ENCODE measurements around the gene TEN1.

DNA sequence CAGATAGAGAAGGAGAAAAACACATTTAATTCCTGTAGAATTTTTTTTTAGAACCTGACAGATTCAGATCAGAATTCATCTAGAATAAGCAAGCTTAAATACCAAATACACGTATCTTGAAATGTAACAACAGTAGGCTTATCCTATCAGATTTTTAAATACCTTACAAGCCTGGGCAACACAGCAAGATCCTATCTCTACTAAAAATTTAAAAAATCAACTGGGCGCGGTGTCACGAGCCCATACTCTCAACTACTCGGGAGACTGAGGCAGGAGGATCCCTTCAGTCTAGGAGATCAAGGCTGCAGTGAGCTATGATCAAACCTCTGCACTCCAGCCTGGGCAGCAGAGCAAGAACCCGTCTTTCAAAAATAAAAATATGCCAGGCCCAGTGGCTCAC lies 13.6 kb upstream of the TEN1 start:
- TF ChIP-seq, protein P1, sequence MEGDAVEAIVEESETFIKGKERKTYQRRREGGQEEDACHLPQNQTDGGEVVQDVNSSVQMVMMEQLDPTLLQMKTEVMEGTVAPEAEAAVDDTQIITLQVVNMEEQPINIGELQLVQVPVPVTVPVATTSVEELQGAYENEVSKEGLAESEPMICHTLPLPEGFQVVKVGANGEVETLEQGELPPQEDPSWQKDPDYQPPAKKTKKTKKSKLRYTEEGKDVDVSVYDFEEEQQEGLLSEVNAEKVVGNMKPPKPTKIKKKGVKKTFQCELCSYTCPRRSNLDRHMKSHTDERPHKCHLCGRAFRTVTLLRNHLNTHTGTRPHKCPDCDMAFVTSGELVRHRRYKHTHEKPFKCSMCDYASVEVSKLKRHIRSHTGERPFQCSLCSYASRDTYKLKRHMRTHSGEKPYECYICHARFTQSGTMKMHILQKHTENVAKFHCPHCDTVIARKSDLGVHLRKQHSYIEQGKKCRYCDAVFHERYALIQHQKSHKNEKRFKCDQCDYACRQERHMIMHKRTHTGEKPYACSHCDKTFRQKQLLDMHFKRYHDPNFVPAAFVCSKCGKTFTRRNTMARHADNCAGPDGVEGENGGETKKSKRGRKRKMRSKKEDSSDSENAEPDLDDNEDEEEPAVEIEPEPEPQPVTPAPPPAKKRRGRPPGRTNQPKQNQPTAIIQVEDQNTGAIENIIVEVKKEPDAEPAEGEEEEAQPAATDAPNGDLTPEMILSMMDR (IDR thresholded peaks at IDR 0.05): no peak
- TF ChIP-seq POLR2A (IDR thresholded peaks at IDR 0.05): no peak

Data from esophagus squamous epithelium (tissue), 4 donors.